HG03378 (cell line): ENCODE results near the gene ELF3.
"Not testable (repeated sequence)": the region's sequence is repeated elsewhere in the genome, so short reads cannot be mapped to it uniquely, and the experiment has no call there.

Experiments used
- ATAC-seq: cut with Tn5 transposase; IDR thresholded peaks from one replicate; pipeline ENCODE4 v1.9.1; 2021; ENCODE audit warnings: mild to moderate bottlenecking, moderate library complexity; ENCODE audit not compliant: unreplicated experiment

ELF3 gene

DNA sequence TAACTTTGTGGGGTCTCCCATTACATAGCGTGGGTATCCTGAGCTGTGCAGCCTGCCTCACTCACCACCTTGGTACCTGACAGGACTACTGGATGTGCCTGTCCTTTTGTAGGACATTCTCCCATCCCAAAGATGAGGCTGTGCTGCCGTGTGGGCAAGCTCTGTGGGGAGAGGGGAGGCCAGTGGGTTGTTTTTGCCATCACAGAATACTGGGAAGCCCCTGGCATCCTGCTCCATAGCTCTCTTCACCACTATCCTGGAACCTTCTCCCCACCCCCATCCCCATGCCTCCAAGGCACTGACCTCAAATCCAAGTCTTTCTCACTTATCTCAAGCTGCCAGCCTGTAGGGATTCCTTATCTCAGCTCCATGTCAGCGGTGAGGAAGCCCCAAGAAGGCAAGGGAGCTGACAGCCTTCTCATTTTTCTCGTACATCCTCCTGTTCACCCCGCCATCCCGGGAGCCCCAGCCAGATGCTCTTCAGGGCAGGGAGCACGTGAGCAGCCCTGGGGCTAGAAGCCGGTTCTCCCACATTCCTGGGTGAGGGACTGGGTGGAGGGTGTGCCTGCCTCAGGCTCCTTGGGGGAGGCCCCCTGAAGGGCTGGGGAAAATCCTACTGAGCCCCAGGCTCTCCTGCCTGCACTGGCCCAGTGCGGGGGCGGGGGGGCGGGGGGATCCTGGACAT is 2.4 kb upstream of the ELF3 start:
- ATAC-seq, result no peak

DNA sequence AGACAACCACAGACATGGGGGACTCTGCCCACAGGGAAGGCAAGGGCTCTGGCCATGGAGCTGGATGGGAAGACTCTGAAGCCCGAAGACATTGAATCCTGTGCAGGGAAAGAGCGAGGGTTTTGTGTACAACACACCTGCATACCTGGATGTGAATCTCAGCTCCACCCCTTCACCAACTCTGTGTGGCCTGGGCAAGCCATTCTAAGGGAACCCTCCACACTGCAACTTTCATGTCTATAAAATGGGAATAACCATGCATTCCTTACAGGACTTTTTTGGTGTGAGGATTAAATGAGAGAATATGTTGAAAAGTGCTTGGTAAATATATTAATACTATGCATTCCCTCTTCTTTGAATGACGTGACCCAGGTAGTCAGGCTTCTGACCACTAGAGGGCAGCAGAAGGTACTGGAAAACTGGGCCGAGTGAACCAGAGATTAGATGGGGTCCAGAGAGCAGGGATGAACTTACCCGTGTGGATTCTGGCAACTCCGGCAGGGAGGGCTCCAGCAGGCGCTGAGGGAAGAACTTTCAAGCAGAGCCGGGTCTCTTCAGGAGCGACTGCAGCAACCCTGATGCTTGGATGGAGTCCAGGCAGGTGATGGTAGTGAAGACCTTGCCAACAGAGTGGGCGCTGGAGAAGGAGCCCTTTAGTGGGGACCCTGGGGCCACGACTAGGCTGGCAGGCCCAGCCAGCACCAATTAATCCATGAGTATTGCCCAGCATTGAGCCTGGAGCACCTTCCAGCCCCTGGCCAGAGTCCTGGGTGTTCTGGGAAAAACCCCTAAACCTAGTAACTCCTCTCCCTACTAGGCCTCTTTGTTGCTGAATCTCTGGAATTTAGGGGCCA is 834 bp upstream of the ELF3 start:
- no peak for ATAC-seq

DNA sequence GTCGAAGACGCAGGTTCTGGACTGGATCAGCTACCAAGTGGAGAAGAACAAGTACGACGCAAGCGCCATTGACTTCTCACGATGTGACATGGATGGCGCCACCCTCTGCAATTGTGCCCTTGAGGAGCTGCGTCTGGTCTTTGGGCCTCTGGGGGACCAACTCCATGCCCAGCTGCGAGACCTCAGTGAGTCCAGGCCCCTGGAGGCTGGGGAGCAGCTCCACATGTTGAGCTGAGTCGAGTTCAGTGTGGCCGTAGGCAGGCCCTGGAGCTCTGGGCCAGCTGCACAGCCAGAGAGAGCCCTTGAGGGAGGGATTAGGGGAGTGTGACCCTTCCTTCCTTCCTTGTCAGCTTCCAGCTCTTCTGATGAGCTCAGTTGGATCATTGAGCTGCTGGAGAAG is 1.6 kb downstream of the ELF3 start:
- ATAC-seq, result no peak

DNA sequence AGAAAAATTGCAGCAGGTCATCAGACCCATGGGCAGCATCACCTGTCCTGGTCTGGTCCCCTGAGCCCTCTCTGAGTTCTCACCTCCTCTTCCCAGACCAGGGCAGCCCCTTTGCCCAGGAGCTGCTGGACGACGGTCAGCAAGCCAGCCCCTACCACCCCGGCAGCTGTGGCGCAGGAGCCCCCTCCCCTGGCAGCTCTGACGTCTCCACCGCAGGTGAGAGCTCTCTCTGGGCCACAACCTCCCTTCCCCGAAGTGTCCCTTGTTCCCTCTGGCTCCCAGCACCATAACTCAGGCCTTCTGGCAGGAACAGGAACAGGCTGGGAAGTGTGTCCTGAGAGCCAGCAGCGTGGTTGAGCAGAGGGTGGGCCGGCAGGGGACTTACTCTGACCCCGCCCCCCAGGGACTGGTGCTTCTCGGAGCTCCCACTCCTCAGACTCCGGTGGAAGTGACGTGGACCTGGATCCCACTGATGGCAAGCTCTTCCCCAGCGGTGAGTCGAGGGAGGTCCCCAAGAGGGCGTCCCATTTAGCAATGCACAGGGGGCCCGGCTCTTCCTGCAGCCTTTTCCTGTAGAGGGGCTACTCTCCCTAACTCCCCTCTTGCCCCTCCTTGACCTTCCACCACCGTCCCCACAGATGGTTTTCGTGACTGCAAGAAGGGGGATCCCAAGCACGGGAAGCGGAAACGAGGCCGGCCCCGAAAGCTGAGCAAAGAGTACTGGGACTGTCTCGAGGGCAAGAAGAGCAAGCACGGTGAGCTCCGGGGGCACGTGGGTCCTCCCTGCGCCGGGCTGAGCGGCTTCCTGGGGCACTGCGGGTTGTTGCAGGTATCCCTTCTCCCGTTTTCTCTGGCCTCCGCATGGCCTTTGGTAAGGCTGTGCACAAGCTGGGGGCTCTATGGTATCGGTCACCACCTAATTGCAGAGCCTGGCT is 2.4 kb downstream of the ELF3 start:
- ATAC-seq, result no peak

DNA sequence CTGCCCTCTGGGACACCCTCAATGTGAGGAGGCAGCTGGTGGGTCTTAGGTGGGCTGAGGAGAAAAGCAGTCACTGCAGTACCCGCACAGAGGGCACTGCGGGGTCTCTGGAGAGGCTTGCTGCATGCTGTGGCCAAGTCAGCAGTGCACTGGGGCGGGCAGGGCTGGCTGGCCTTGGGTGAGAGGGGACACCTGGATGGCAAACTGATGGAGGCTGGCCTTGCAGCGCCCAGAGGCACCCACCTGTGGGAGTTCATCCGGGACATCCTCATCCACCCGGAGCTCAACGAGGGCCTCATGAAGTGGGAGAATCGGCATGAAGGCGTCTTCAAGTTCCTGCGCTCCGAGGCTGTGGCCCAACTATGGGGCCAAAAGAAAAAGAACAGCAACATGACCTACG is 3.2 kb downstream of the ELF3 start:
- no peak for ATAC-seq

DNA sequence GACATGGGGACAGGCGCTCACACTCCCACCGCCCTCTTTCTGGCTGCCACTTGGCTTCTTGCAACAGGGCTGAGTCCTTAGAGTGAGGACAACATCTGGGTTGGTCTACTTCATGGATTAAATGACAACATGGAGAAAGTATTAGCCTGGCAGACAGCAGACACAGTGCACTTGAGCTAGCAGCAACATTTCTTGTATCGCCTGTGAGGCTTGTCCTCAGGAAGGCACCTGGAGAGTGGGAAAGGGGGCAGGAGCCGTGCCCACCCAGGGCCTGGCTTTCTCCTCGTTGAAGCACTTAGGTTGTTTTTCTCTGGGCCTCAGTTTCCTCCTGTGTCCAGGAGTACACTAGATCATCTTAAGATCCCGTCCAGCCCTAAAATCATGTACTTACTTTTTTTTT is 3.7 kb downstream of the ELF3 start:
- ATAC-seq, result no peak

DNA sequence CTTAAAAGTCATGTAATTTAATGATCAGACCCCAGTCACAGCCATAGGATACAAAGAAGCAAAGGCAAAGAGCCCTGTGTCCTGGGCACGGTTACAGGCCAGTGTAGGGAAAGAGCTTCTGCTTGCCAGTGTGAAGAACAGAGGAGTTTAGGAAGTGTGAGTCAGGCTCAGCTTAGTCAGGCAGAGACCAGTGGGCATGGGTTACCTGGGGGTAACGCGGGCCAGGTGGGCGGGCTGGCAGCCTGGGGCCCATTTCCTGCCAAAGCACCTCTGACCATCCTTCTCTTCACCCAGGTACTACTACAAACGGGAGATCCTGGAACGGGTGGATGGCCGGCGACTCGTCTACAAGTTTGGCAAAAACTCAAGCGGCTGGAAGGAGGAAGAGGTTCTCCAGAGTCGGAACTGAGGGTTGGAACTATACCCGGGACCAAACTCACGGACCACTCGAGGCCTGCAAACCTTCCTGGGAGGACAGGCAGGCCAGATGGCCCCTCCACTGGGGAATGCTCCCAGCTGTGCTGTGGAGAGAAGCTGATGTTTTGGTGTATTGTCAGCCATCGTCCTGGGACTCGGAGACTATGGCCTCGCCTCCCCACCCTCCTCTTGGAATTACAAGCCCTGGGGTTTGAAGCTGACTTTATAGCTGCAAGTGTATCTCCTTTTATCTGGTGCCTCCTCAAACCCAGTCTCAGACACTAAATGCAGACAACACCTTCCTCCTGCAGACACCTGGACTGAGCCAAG is 4.7 kb downstream of the ELF3 start:
- no peak for ATAC-seq

DNA sequence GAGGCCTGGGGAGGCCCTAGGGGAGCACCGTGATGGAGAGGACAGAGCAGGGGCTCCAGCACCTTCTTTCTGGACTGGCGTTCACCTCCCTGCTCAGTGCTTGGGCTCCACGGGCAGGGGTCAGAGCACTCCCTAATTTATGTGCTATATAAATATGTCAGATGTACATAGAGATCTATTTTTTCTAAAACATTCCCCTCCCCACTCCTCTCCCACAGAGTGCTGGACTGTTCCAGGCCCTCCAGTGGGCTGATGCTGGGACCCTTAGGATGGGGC is 5.2 kb downstream of the ELF3 start:
- no peak for ATAC-seq

DNA sequence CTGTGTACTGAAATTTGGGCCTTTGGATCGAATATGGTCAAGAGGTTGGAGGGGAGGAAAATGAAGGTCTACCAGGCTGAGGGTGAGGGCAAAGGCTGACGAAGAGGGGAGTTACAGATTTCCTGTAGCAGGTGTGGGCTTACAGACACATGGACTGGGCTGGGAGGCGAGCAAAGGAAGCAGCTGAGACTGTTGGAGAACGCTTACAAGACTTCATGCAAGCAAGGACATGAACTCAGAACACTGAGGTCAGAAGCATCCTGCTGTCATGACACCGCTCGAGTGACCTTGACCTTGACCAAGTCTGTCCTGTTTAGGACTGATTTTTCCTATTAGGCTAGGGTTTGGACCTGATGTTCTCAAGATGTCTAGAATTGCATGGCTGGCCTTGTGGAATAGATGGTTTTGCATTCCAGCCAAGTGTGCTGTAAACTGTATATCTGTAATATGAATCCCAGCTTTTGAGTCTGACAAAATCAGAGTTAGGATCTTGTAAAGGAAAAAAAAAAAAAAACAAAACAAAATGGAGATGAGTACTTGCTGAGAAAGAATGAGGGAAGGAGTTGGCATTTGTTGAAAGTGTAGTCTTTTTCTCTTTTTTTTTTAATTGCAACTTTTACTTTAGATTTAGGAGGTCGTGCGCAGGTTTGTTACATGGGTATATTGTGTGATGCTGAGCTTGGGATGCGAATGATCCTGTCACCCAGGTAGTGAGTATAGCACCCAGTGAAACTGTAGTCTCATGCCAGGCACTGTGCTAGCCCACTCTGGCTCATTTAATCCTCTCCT is 5.8 kb downstream of the ELF3 start:
- ATAC-seq, result no peak

DNA sequence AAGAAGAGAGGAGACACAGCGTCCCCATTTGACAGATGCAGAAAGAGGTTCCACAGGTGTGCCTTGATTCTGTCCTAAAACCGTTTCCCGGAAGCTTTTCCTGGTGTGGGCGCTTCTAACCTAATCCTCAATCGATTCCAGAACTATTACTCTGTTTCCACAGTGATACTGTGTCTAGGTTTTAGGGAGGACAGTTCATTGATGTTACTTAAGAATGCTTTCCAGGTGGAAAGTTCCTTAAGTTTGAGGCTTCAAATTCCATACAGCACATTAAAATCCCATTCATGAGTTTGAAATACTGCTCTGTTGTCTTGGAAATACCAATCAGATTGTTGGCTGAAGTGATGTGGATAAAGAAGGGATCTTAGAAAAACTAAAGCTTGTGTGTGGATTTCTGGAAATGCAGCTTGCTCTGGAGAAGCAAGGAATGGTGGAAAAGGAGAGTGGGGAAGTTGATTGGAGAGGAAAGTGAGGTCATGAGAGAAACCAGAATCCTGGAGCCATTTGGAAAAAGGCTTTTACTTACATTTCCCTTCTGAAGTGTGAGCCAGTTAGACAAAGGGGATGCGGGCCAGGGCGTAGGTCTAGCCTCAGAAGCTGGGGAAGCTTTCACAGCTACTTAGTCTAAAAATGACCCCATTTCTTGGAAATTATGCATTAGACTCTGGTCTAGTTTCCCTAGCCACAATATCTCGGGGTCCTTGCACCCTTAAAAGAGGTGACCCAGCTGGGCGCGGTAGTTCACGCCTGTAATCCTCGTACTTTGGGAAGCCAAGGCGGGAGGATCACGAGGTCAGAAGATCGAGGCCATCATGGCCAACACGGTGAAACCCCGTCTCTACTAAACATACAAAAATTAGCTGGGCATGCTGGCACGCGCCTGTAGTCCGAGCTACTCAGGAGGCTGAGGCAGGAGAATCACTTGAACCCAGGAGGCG is 6.7 kb downstream of the ELF3 start:
- ATAC-seq, result no peak

DNA sequence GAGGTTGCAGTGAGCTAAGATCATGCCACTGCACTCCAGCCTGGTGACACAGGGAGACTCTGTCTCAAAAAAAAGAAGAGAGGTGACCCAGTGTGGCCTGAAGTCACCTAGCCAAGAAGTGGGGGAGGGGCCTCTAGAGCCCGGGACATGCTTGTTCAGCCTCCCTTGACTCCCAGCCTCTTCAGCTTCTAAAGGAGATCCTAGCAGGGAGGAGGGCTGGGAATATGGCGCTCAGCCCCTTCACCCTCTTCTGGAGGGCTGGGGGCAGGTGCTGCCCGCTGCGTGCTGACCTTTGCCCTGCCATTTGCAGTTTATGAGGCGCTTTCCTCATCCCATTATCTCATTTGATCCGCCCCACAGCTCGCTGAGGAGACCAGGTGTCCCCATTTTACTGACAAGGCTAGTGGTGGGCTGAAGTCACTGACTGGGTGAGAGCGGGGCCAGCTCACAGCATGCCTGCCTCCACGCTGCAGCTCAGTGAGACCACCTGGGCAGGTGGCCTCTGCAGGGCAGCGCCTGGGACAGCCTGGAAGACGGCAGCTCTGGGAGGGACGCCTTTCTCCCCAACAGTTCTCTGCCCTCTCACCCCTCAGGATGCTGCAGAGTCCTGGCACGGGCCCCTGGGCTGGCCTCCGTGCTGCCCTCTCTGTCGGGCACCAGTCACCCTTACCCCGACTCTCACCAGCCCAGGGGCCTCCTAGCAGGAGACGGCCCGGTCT is 7.5 kb downstream of the ELF3 start:
- ATAC-seq, result no peak

DNA sequence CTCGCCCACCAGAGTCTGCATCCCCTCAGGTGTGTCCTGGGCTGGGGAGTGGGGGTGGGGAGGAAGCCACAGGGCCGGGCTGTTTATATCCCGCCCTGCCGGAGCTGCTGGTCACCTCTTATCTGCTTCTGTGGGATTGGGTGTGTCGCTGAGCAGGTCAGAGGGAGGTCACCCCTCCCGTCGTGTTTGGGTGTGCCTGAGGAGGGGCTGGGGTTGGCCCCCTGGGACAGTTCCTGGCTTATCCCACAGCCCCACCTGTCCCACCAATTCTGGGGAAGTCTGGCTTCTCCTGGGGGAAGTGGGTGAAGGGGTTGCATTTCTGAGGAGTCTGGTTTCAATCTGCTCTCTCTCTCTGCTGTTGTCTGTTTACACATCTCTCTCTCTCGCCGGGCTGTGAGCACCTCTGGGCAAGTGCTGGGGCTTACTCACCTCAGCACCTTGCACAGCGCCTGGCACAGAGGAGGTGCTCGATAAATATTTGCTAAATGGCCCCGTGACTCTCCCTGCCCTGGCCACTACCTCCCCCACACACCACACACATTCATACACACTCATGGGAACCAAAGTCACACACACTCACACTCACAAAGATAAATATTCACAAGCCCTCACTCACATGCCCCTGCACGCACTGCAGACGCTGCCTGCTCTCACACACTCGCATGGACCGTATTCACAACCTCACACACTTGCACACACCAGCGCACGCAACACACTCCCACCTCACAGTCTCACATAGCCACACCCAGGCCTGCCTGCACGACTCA is 8.3 kb downstream of the ELF3 start:
- no peak for ATAC-seq

DNA sequence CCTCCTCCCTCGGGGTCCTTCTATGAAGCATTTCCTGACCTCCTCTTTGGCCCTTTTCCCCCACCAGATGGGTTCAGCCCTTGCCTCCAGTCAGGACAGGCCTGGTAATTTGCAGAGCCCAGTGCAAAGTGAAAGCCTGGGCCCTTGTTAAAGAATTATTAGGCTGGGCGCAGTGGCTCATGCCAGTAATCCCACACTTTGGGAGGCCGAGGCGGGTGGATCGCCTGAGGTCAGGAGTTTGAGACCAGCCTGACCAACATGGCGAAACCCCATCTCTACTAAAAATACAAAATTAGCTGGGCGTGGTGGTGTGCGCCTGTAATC is 8.8 kb downstream of the ELF3 start:
- ATAC-seq, result not testable (repeated sequence)

DNA sequence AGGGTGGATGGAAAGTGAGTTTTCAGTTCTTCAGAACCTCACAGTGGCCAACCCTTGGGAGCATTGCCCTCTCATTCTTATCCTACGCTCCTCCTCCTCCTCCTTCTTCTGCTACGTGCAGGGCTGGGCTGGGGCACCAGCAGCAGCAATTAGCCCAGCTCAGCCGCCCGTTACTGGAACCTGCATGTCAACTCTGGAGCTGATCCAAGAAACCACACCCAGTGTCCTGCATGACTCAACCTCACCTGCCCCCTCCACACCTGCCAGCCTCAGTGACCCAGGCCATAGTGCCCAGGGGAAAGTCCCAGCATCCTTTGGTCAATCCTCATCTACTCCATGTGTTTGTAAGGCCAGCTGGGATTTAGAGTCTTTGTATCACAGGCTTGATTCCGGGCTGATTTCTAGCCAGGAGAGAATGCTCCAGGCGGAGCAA is 12.6 kb downstream of the ELF3 start:
- ATAC-seq, result no peak

DNA sequence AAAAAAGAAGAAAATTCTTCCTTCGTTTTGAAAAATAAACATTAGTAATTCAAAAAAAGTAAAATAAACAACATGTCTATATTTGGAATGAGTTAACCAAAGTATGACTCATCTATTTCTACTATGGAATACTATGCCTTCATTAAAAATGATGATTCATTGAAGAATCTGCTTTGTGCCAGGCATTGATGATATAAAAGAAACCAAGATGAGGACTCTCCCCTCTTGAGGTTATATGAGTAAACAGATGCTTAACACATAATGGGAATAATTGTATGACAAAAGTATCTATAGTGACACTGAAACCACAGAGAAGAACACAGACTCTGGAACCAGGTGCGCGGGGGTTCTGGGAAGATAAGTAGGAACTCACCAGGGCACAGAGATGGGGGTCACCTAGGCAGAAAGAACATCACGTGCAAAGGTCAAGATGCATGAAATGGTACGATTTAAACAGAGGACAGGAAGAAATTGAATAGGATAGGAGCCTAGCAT is 18.8 kb downstream of the ELF3 start:
- no peak for ATAC-seq

DNA sequence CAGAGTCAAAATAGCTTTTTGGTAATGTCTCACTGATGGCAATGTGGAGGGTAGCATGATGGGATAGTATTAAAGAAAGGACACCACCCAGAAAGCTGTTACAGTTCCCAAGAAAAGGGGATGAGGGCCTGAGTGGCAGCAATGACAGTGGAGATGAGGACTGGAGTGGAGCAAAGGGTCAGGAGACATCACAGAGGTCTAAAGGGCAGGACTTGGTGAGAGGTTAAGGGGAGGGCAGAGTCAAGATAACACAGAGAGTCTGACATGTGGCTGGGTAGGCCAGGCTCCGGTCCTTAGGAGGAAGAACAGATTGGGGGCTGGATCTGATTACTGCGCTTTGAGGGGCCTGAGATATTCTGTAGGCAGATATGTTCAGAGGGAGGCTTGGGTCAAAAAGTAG is 19.3 kb downstream of the ELF3 start:
- no peak for ATAC-seq

DNA sequence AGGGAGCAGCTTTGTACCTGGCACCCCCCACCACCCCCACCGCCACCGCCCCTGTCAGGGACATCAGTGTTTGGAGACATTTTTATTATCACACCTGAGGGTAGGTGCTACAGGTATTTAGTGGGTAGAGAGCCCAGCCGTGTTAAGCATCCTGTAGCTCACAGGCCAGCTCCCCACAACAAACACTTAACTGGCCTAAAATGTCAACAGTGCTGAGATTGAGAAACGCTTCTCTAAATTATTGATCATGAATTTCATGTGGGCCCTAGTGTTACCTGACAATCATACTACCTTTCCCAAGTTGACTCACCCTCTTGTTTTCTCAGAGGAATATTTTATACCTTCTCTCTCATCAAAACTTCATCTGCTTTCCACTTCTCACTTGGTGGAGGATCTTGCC is 21.4 kb downstream of the ELF3 start:
- ATAC-seq, result no peak
